HEK293 (cell line): ENCODE data around the gene MGAT1.

ENCODE experiments used
- CTCF ChIA-PET: fragments of 350-600 bp; formaldehyde crosslinking; extraction: SDS; loops from one replicate; lab custom pipeline; 2021; ENCODE audit warnings: antibody characterized with exemption; lab: Yijun Ruan, JAX
- POLR2A ChIA-PET: fragments of 300-600 bp; formaldehyde crosslinking; extraction: SDS; loops from one replicate; lab custom pipeline; 2020; ENCODE audit warnings: antibody characterized with exemption, inconsistent platforms; lab: Yijun Ruan, JAX
- H3K27ac ChIP-seq: fragments of 200-500 bp; sonication (Bioruptor generic); 2 replicates; pipeline ENCODE4 v1.5.1; 2014; ENCODE audit warnings: low read depth, low read length, control low read depth, inconsistent platforms; ENCODE audit errors: extremely low read depth
- H3K36me3 ChIP-seq, 2 experiments: fragments of 200-500 bp in 1 of 2; sonication (Bioruptor generic) in 1 of 2; 1 replicate in 1 of 2; 2 replicates in 1 of 2; pipeline ENCODE4 v1.5.1; 2014 to 2017; ENCODE audit warnings: inconsistent platforms in 2 of 2, low read length in 2 of 2; ENCODE audit not compliant: control insufficient read depth in 2 of 2, insufficient read depth in 1 of 2
- H3K4me1 ChIP-seq: fragments of 200-500 bp; sonication (Bioruptor generic); 2 replicates; pipeline ENCODE4 v1.5.1; 2014; ENCODE audit warnings: mild to moderate bottlenecking, low read length, inconsistent platforms; ENCODE audit not compliant: control insufficient read depth, insufficient read depth
- H3K4me3 ChIP-seq: 2 replicates; pipeline ENCODE4 v1.5.1; 2011; ENCODE audit warnings: low read depth, mild to moderate bottlenecking, control low read depth, low read length, moderate library complexity
- H3K9me3 ChIP-seq: fragments of 200-500 bp; sonication (Bioruptor generic); 2 replicates; pipeline ENCODE4 v1.5.1; 2014; ENCODE audit warnings: low read depth, low read length, inconsistent platforms; ENCODE audit not compliant: control insufficient read depth, insufficient read depth
- SCRT2 ChIP-seq: fragments of 450-650 bp; formaldehyde crosslinking; IDR thresholded peaks from 2 replicates; pipeline ENCODE4 v1.5.1; 2016; ENCODE audit warnings: missing biosample characterization, missing genetic modification characterization
- SETDB1 ChIP-seq: IDR thresholded peaks from one replicate; pipeline ENCODE4 v1.6.1; 2017; ENCODE audit warnings: mild to moderate bottlenecking, low read length, moderate library complexity, mixed read lengths; ENCODE audit not compliant: insufficient read length
- ZNF155 ChIP-seq: fragments of 450-650 bp; formaldehyde crosslinking; IDR thresholded peaks from 2 replicates; pipeline ENCODE4 v1.5.1; 2016; ENCODE audit warnings: missing biosample characterization, missing genetic modification characterization
- ZNF16 ChIP-seq: fragments of 450-650 bp; formaldehyde crosslinking; IDR thresholded peaks from 2 replicates; pipeline ENCODE4 v1.5.1; 2016; ENCODE audit warnings: low read depth, missing biosample characterization, missing genetic modification characterization
- ZNF2 ChIP-seq: fragments of 450-650 bp; formaldehyde crosslinking; IDR thresholded peaks from 2 replicates; pipeline ENCODE4 v1.5.1; 2016; ENCODE audit warnings: missing biosample characterization, missing genetic modification characterization
- ZNF292 ChIP-seq: fragments of 450-650 bp; formaldehyde crosslinking; IDR thresholded peaks from 2 replicates; pipeline ENCODE4 v1.5.1; 2016; ENCODE audit warnings: low read depth, missing biosample characterization, missing genetic modification characterization, borderline replicate concordance
- ZNF341 ChIP-seq: fragments of 450-650 bp; formaldehyde crosslinking; IDR thresholded peaks from 2 replicates; pipeline ENCODE4; 2016; ENCODE audit warnings: low read depth, missing biosample characterization, missing genetic modification characterization
- ZNF394 ChIP-seq: fragments of 450-650 bp; formaldehyde crosslinking; IDR thresholded peaks from 2 replicates; pipeline ENCODE4 v1.5.1; 2016; ENCODE audit warnings: missing biosample characterization, missing genetic modification characterization, mild to moderate bottlenecking, moderate library complexity, borderline replicate concordance
- ZNF48 ChIP-seq: fragments of 450-650 bp; formaldehyde crosslinking; IDR thresholded peaks from 2 replicates; pipeline ENCODE4 v1.5.1; 2016; ENCODE audit warnings: missing biosample characterization, missing genetic modification characterization
- ZNF544 ChIP-seq: fragments of 450-650 bp; formaldehyde crosslinking; IDR thresholded peaks from 2 replicates; pipeline ENCODE4 v1.5.0; 2017; ENCODE audit warnings: missing biosample characterization, missing genetic modification characterization
- ZNF623 ChIP-seq: fragments of 450-650 bp; formaldehyde crosslinking; IDR thresholded peaks from 2 replicates; pipeline ENCODE4 v1.5.1; 2016; ENCODE audit warnings: missing biosample characterization, missing genetic modification characterization
- ZNF626 ChIP-seq: fragments of 450-650 bp; sonication (Bioruptor Pico); formaldehyde crosslinking; IDR thresholded peaks from 2 replicates; pipeline ENCODE4 v1.5.1; 2018; ENCODE audit warnings: missing biosample characterization, missing genetic modification characterization, inconsistent platforms
- ZNF660 ChIP-seq: fragments of 450-650 bp; IDR thresholded peaks from 2 replicates; pipeline ENCODE4 v1.5.1; 2018; ENCODE audit warnings: missing biosample characterization, mild to moderate bottlenecking, missing genetic modification characterization
- ZXDB ChIP-seq: fragments of 450-650 bp; formaldehyde crosslinking; IDR thresholded peaks from 2 replicates; pipeline ENCODE4 v1.5.1; 2016; ENCODE audit warnings: missing biosample characterization, missing genetic modification characterization
- TF ChIP-seq, protein P1 (sequence below): fragments of 450-650 bp; formaldehyde crosslinking; IDR thresholded peaks from 2 replicates; pipeline ENCODE4 v1.5.1; 2016; ENCODE audit warnings: missing biosample characterization, missing genetic modification characterization, borderline replicate concordance
- TF ChIP-seq, protein P2 (sequence below): fragments of 450-650 bp; formaldehyde crosslinking; IDR thresholded peaks from 2 replicates; pipeline ENCODE4 v1.5.1; 2016; ENCODE audit warnings: missing biosample characterization, missing genetic modification characterization

MGAT1 gene

DNA sequence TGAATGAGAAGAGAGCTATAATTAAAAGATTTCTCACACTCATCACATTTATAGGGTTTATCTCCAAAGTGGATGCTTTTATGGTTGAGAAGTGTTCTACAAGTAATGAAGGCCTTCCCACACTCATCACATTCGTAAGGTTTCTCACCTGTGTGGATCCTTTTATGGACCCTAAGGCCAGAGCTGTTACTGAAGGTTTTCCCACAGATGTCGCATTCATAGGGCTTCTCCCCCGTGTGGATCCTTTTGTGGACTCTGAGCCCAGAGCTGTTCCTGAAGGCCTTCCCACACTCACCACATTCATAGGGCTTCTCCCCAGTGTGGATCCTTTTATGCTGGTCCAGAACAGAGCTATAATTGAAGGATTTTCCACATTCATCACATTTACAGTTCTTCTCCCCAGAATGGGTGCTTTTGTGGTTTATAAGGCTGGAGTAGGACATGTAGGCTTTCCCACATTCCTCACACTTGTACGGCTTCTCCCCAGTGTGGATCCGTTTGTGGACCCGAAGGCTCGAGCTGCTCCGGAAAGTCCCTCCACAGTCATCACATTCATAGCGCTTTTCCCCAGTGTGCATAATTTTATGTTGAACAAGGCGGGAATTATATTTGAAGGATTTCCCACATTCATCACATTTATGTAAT, 48.0 kb upstream of the MGAT1 start:
- H3K27ac ChIP-seq: no peak overlapping the region
- TF ChIP-seq ZNF544 (tag by site-specific recombination) (no peak), ZNF626 (tag by site-specific recombination) (peak; percentile 11; the same call in 1 of the 2 replicates), SETDB1 (peak; percentile 94)
- H3K9me3 ChIP-seq: no peaks in the 10 kb centered on the region
- no peaks in the 10 kb centered on the region for H3K4me1 ChIP-seq
- ChIA-PET CTCF (interaction anchor here (0.6 to 1.2 kb wide), 2 partner anchors 64 to 66 kb away, joined by 3 read pairs; no protein-coding TSS in a partner anchor), POLR2A (no interaction called here)
- no peak overlapping the region for H3K4me3 ChIP-seq
- H3K36me3 ChIP-seq: peaks cover 5 to 86% of the 10 kb centered on the region in 2 experiments

DNA sequence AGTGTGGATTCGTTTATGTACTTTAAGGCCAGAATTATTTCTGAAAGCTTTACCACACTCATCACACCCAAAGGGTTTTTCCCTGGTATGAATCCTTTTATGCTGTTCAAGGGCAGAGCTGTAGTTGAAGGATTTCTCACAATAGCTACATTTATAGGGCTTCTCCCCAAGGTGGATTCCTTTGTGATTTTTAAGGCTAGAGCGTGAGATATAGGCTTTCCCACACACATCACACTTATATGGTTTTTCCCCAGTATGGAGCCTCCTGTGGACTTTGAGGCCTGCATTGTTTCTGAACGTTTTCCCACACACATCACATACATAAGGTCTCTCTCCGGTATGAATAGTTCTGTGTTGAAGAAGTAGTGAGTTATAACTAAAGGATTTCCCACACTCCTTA, 47.2 kb upstream of the MGAT1 start:
- TF ChIP-seq ZNF394 (tag by site-specific recombination): no peak
- TF ChIP-seq, protein P1, sequence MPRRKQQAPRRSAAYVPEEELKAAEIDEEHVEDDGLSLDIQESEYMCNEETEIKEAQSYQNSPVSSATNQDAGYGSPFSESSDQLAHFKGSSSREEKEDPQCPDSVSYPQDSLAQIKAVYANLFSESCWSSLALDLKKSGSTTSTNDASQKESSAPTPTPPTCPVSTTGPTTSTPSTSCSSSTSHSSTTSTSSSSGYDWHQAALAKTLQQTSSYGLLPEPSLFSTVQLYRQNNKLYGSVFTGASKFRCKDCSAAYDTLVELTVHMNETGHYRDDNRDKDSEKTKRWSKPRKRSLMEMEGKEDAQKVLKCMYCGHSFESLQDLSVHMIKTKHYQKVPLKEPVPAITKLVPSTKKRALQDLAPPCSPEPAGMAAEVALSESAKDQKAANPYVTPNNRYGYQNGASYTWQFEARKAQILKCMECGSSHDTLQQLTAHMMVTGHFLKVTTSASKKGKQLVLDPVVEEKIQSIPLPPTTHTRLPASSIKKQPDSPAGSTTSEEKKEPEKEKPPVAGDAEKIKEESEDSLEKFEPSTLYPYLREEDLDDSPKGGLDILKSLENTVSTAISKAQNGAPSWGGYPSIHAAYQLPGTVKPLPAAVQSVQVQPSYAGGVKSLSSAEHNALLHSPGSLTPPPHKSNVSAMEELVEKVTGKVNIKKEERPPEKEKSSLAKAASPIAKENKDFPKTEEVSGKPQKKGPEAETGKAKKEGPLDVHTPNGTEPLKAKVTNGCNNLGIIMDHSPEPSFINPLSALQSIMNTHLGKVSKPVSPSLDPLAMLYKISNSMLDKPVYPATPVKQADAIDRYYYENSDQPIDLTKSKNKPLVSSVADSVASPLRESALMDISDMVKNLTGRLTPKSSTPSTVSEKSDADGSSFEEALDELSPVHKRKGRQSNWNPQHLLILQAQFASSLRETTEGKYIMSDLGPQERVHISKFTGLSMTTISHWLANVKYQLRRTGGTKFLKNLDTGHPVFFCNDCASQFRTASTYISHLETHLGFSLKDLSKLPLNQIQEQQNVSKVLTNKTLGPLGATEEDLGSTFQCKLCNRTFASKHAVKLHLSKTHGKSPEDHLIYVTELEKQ (tag by site-specific recombination): no peak
- TF ChIP-seq, all 188 proteins: peak for 0
- CTCF ChIA-PET: interaction anchor here (0.6 to 1.2 kb wide), 2 partner anchors 63 to 65 kb away, joined by 3 read pairs; no protein-coding TSS in a partner anchor
- POLR2A ChIA-PET: no interaction called here
- Histone ChIP-seq H3K4me3 (no peak overlapping the region), H3K27ac (no peak overlapping the region), H3K9me3 (no peaks in the 10 kb centered on the region), H3K36me3 (peaks cover 5 to 79% of the 10 kb centered on the region in 2 experiments; a peak in 2 of 3 replicates), H3K4me1 (no peaks in the 10 kb centered on the region)

DNA sequence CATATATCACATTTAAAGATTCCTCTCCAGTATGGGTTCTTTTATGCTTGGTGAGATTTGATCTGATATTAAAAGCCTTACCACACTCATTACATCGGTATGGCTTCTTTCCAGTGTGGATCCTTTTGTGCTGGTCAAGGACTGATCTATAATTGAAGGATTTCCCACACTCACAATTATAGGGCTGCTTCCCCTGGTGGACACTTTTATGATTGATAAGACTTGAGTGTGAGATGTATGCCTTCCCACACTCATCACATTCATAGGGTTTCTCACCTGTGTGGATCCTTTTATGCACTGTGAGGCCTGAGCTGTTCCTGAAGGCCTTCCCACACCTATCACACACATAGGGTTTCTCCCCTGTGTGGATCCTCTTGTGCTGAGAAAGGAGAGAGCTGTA, 46.3 kb upstream of the MGAT1 start:
- Histone ChIP-seq H3K9me3 (no peaks in the 10 kb centered on the region), H3K4me1 (no peaks in the 10 kb centered on the region), H3K36me3 (peaks cover 5 to 69% of the 10 kb centered on the region in 2 experiments; a peak in 2 of 3 replicates), H3K4me3 (no peak overlapping the region), H3K27ac (no peak overlapping the region)
- POLR2A ChIA-PET: no interaction called here
- CTCF ChIA-PET: interaction anchor here (0.6 kb wide), 1 partner anchor 180 kb away, joined by 4 read pairs; no protein-coding TSS in a partner anchor
- TF ChIP-seq ZNF341 (tag by site-specific recombination) (no peak), SETDB1 (peak; percentile 55)

DNA sequence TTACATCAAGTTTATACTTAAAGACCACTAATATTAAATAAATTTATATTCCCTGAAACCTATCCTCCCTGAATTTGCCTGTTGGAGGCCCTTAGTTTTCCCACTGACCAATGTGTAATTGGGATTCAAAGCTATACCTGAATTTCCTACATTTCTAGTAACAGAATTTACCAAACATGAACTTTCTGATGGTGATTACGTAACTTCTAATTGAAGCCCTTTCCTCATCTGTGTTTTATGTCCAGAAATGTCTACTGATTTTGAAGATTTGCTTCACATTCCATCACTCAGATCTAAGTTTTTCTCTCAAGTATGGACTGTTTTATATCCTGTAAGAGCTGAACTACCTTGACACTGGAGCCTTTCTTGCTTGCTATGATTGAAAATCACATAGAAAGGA, 45.7 kb upstream of the MGAT1 start:
- H3K27ac ChIP-seq: no peak overlapping the region
- H3K36me3 ChIP-seq: peaks cover 5 to 65% of the 10 kb centered on the region in 2 experiments; a peak in 2 of 3 replicates
- CTCF ChIA-PET: interaction anchor here (0.6 kb wide), 1 partner anchor 180 kb away, joined by 4 read pairs; no protein-coding TSS in a partner anchor
- H3K4me3 ChIP-seq: no peak overlapping the region
- H3K9me3 ChIP-seq: no peaks in the 10 kb centered on the region
- no peak for TF ChIP-seq ZNF2 (tag by site-specific recombination)
- TF ChIP-seq ZXDB (tag by site-specific recombination): no peak
- TF ChIP-seq, protein P2, sequence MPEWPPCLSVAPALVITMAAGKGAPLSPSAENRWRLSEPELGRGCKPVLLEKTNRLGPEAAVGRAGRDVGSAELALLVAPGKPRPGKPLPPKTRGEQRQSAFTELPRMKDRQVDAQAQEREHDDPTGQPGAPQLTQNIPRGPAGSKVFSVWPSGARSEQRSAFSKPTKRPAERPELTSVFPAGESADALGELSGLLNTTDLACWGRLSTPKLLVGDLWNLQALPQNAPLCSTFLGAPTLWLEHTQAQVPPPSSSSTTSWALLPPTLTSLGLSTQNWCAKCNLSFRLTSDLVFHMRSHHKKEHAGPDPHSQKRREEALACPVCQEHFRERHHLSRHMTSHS (tag by site-specific recombination): no peak
- no peak for TF ChIP-seq ZNF16 (tag by site-specific recombination)
- TF ChIP-seq ZNF544 (tag by site-specific recombination): no peak
- no peak for TF ChIP-seq SCRT2 (tag by site-specific recombination)
- TF ChIP-seq ZNF292 (tag by site-specific recombination): no peak
- no peak for TF ChIP-seq ZNF623
- no peak for TF ChIP-seq ZNF155 (tag by site-specific recombination)
- no peak for TF ChIP-seq ZNF660
- TF ChIP-seq ZNF48: no peak
- H3K4me1 ChIP-seq: no peaks in the 10 kb centered on the region
- POLR2A ChIA-PET: no interaction called here
